IMR-90 (cell line): ENCODE measurements around the gene CNOT9. TPM values are rescaled to one million over a fixed set of nuclear protein-coding genes. Genes with fewer than 3 reads are reported as not detected.

Experiments used
- ATAC-seq: fragments of 200-7000 bp; cut with Tn5 transposase; 2 replicates; pipeline ENCODE4 v1.9.1; 2020; ENCODE audit warnings: low read depth, mild to moderate bottlenecking, moderate library complexity
- BruUV-seq: library from RNA; stranded (reverse); fragments of 400-500 nt; replicated peaks from 2 replicates; lab custom pipeline; 2021; lab: Mats Ljungman, UMichigan
- CTCF ChIA-PET: fragments of 300-600 bp; formaldehyde crosslinking; extraction: SDS; loops from one replicate; lab custom pipeline; 2021; ENCODE audit warnings: antibody characterized with exemption; lab: Yijun Ruan, JAX
- POLR2A ChIA-PET: fragments of 300-600 bp; sonication (Branson Sonifier 250); formaldehyde crosslinking; loops from one replicate; lab custom pipeline; 2022; ENCODE audit warnings: antibody characterized with exemption; ENCODE audit not compliant: unreplicated experiment; lab: Charles Lee
- DNase-seq: peaks from one replicate; pipeline ENCODE4 v3.0.0; 2013
- H2AFZ ChIP-seq: replicated peaks from 2 replicates; pipeline ENCODE3; 2013; ENCODE audit warnings: low read length, mild to moderate bottlenecking; ENCODE audit not compliant: poor library complexity
- H2AK5ac ChIP-seq: 2 replicates; pipeline ENCODE4 v1.6.1; 2013; ENCODE audit warnings: low read depth, low read length, inconsistent platforms
- H2AK9ac ChIP-seq: replicated peaks from 2 replicates; pipeline ENCODE3; 2013; ENCODE audit warnings: mild to moderate bottlenecking, low read depth, low read length, moderate library complexity; ENCODE audit not compliant: poor library complexity
- H2BK120ac ChIP-seq: 2 replicates; pipeline ENCODE4 v1.6.1; 2013; ENCODE audit warnings: low read depth, low read length, inconsistent platforms
- H2BK15ac ChIP-seq: 3 replicates; pipeline ENCODE4 v1.6.1; 2013; ENCODE audit warnings: low read depth, low read length, inconsistent platforms
- H2BK20ac ChIP-seq: 2 replicates; pipeline ENCODE4 v1.6.1; 2013; ENCODE audit warnings: low read depth, mild to moderate bottlenecking, inconsistent platforms, low read length, moderate library complexity
- H2BK5ac ChIP-seq: 2 replicates; pipeline ENCODE4 v1.6.1; 2013; ENCODE audit warnings: mild to moderate bottlenecking, low read depth, low read length, inconsistent platforms; ENCODE audit not compliant: poor library complexity, severe bottlenecking
- H3K14ac ChIP-seq: replicated peaks from 2 replicates; pipeline ENCODE4 v1.6.1; 2013; ENCODE audit warnings: low read depth, low read length, inconsistent platforms
- H3K18ac ChIP-seq: 2 replicates; pipeline ENCODE4 v1.6.1; 2013; ENCODE audit warnings: low read depth, low read length, control low read depth
- H3K23ac ChIP-seq: 2 replicates; pipeline ENCODE4 v1.6.1; 2013; ENCODE audit warnings: low read depth, low read length, inconsistent platforms
- H3K27ac ChIP-seq: 2 replicates; pipeline ENCODE4 v1.5.1; 2013; ENCODE audit warnings: mild to moderate bottlenecking, control low read depth, low read length; ENCODE audit not compliant: insufficient read depth
- H3K27me3 ChIP-seq: 2 replicates; pipeline ENCODE4 v1.6.1; 2013; ENCODE audit warnings: low read length; ENCODE audit not compliant: control insufficient read depth, insufficient read depth
- H3K36me3 ChIP-seq: 2 replicates; pipeline ENCODE4 v1.6.1; 2013; ENCODE audit warnings: low read length, mixed read lengths; ENCODE audit not compliant: control insufficient read depth, insufficient read depth
- H3K4ac ChIP-seq: 2 replicates; pipeline ENCODE4 v1.6.1; 2013; ENCODE audit warnings: low read depth, low read length, inconsistent platforms
- H3K4me1 ChIP-seq: 2 replicates; pipeline ENCODE4 v1.6.1; 2013; ENCODE audit warnings: low read length, mixed read lengths; ENCODE audit not compliant: control insufficient read depth, insufficient read depth
- H3K4me2 ChIP-seq: 2 replicates; pipeline ENCODE4 v1.6.1; 2013; ENCODE audit warnings: low read depth, mild to moderate bottlenecking, control low read depth, low read length, moderate library complexity
- H3K4me3 ChIP-seq: 2 replicates; pipeline ENCODE4 v1.5.1; 2013; ENCODE audit warnings: low read depth, mild to moderate bottlenecking, control low read depth, low read length, moderate library complexity; ENCODE audit not compliant: insufficient read depth
- H3K56ac ChIP-seq: 2 replicates; pipeline ENCODE4 v1.6.1; 2013; ENCODE audit warnings: low read length, inconsistent platforms; ENCODE audit not compliant: insufficient read depth; ENCODE audit errors: extremely low read depth
- H3K79me1 ChIP-seq, 2 experiments: 2 replicates each; pipeline ENCODE4 v1.6.1; 2013; ENCODE audit warnings: low read length in 2 of 2, inconsistent platforms in 1 of 2, low read depth in 1 of 2
- H3K9ac ChIP-seq: 2 replicates; pipeline ENCODE4 v1.6.1; 2013; ENCODE audit warnings: low read depth, low read length, control low read depth
- H3K9me1 ChIP-seq: 2 replicates; pipeline ENCODE4 v1.6.1; 2013; ENCODE audit warnings: low read length, inconsistent platforms; ENCODE audit not compliant: insufficient read depth
- H3K9me3 ChIP-seq: 2 replicates; pipeline ENCODE4 v1.6.1; 2013; ENCODE audit warnings: low read length; ENCODE audit not compliant: control insufficient read depth, insufficient read depth
- H4K20me1 ChIP-seq: 2 replicates; pipeline ENCODE4 v1.6.1; 2013; ENCODE audit warnings: low read length, inconsistent platforms; ENCODE audit not compliant: insufficient read depth
- H4K5ac ChIP-seq: 2 replicates; pipeline ENCODE4 v1.6.1; 2013; ENCODE audit warnings: mild to moderate bottlenecking, low read depth, low read length, control low read depth
- H4K8ac ChIP-seq, 2 experiments: 2 replicates each; pipeline ENCODE4 v1.6.1; 2013; ENCODE audit warnings: low read depth in 2 of 2, low read length in 2 of 2, control low read depth in 1 of 2, inconsistent platforms in 1 of 2
- H4K91ac ChIP-seq: 2 replicates; pipeline ENCODE4 v1.6.1; 2013; ENCODE audit warnings: low read depth, low read length, inconsistent platforms; ENCODE audit not compliant: insufficient read depth
- FOS ChIP-seq: fragments of 150-350 bp; IDR thresholded peaks from 2 replicates; pipeline ENCODE4 v1.6.1; 2016; ENCODE audit warnings: low read depth, low read length
- MAFK ChIP-seq: IDR thresholded peaks from 2 replicates; pipeline ENCODE4 v1.6.1; 2012; ENCODE audit warnings: low read depth, low read length, improper control_type of control experiment
- WGBS, 2 experiments: methylation state at CpG; one replicate each; pipeline versions ENCODE4 v1.1.5 to v1.1.7; 2013; ENCODE audit warnings: missing lambda C conversion rate in 2 of 2; ENCODE audit not compliant: insufficient read length in 1 of 2; ENCODE audit errors: extremely low coverage in 2 of 2; 5-methylcytosine and 5-hydroxymethylcytosine counted together
- dilution Hi-C: fragments of 300-500 bp; cut with HindIII; formaldehyde crosslinking; loops from one replicate; pipeline ENCODE4 v1.14.3; 2018; ENCODE audit warnings: low sequenced_read_pairs; ENCODE audit not compliant: unreplicated experiment
- in situ Hi-C: fragments of 300-500 bp; cut with MboI; formaldehyde crosslinking; loops from 3 replicates; pipeline ENCODE4 v1.14.3; 2019; ENCODE audit warnings: low sequenced_read_pairs, inconsistent platforms, mixed read lengths
- intact Hi-C: fragments of 100-400 bp; cut with micrococcal nuclease; formaldehyde crosslinking; loops from 2 replicates; pipeline ENCODE4 v1.10.0; 2022
- polyA plus RNA-seq, 3 experiments: library from polyadenylated mRNA; depleted of rRNA; stranded (reverse); fragments of >200 nt; gene quantifications; 2 replicates each; pipeline ENCODE4 v1.2.3, GENCODE V29; 2012; ENCODE audit warnings: low replicate concordance in 1 of 3
- total RNA-seq: library from RNA; depleted of rRNA; stranded (reverse); fragments of >200 nt; gene quantifications from 2 replicates; pipeline ENCODE4 v1.2.3, GENCODE V29; 2012

Gene CNOT9
- total and polyA plus RNA-seq, 2 of the 4 experiments (the other 2 are of a cell fraction): 33.1 to 71.0 TPM

GRCh38 chr2:218622606-218623365, 54.1 kb downstream of the CNOT9 start:
- H2BK120ac ChIP-seq: no peak overlapping the region
- dilution Hi-C loops: no loop called here
- DNase-seq (peak; percentile 33), ATAC-seq (peak; percentile 40)
- no peak overlapping the region for H3K4ac ChIP-seq
- no peak overlapping the region for H3K27ac ChIP-seq
- ChIA-PET POLR2A (no interaction called here), CTCF (no interaction called here)
- H3K9me3 ChIP-seq: no peaks in the 10 kb centered on the region
- no peak overlapping the region for H2AK9ac ChIP-seq
- H3K36me3 ChIP-seq: no peaks in the 10 kb centered on the region
- H3K4me2 ChIP-seq: no peak overlapping the region
- no peak overlapping the region for H4K91ac ChIP-seq
- no peak overlapping the region for H4K5ac ChIP-seq
- no peak overlapping the region for H2BK20ac ChIP-seq
- in situ Hi-C loops: no loop called here
- H3K23ac ChIP-seq: no peak overlapping the region
- H4K8ac ChIP-seq: no peak overlapping the region
- H3K4me1 ChIP-seq: no peaks in the 10 kb centered on the region; the same call in 1 of the 2 replicates
- no peaks in the 10 kb centered on the region for H3K27me3 ChIP-seq
- 0 out of 2 replicates have a peak, but pooled peaks cover under 1% of the 10 kb centered on the region for H3K9me1 ChIP-seq
- intact Hi-C loops: no loop called here
- H3K4me3 ChIP-seq: no peak overlapping the region
- H2AFZ ChIP-seq: no peak overlapping the region
- H3K56ac ChIP-seq: no peak overlapping the region
- no peak overlapping the region for H2AK5ac ChIP-seq
- no peaks in the 10 kb centered on the region for H3K79me1 ChIP-seq
- H3K14ac ChIP-seq: no peak overlapping the region
- WGBS, 2 experiments: 75% methylated on average over 2 of the region's 7 CpGs; no CpG with 5 or more reads in 1 of the 2 experiments
- H2BK5ac ChIP-seq: no peak overlapping the region
- BruUV-seq: no TSS peak
- H4K20me1 ChIP-seq: no peaks in the 10 kb centered on the region
- no peak overlapping the region for H3K18ac ChIP-seq
- TF ChIP-seq FOS (no peak), MAFK (peak; percentile 3; the same call in 1 of the 2 replicates)
- H3K9ac ChIP-seq: no peak overlapping the region
- H2BK15ac ChIP-seq: no peak overlapping the region
